Inflammatory macrophage treated with lipopolysaccharide for 1 hour (primary cell): ENCODE measurements around the gene MAGED1.

Experiments used
- DNase-seq, 2 donors: peaks; one replicate each; pipeline ENCODE4 v3.0.0-alpha.2; 2020 to 2022

The MAGED1 gene, protein sequence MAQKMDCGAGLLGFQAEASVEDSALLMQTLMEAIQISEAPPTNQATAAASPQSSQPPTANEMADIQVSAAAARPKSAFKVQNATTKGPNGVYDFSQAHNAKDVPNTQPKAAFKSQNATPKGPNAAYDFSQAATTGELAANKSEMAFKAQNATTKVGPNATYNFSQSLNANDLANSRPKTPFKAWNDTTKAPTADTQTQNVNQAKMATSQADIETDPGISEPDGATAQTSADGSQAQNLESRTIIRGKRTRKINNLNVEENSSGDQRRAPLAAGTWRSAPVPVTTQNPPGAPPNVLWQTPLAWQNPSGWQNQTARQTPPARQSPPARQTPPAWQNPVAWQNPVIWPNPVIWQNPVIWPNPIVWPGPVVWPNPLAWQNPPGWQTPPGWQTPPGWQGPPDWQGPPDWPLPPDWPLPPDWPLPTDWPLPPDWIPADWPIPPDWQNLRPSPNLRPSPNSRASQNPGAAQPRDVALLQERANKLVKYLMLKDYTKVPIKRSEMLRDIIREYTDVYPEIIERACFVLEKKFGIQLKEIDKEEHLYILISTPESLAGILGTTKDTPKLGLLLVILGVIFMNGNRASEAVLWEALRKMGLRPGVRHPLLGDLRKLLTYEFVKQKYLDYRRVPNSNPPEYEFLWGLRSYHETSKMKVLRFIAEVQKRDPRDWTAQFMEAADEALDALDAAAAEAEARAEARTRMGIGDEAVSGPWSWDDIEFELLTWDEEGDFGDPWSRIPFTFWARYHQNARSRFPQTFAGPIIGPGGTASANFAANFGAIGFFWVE

DNA sequence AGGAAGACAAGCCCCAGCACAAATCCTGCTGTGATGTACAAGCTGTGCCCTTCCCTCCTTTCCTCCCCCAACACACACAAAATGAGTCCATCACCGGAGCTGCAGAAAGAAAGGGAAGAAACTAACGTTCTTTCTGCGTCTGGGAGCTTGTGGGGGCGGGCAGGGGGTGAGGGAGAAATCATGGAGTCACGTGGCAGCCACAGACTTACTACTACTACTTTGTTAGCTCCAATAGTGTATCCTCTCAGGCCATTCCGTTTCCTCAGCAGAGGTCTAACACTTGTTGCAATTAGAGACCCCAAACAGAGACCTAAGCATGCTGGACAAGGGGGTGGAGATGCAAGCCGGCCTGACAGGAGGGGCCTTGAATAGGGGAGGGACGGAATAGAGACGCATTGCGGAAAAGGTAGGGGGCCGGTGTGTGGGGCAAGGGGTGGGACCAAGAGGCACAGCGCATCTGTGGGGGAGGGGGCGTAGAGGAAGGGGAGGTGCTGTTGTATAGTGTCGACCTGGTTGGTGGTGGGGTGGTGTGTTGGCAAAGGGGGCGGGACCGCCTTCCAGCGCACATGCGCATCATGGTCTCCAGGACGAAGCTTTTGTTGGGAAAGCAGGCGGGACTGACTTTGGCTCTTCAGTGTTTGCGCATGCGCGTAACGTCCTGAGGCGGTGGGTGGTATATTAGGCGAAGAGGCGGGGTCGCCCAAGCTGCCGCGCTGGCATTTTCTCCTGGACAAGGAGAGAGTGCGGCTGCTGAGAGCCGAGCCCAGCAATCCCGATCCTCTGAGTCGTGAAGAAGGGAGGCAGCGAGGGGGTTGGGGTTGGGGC, at the start of gene MAGED1:
Gene MAGED1, plus strand, starts transcription at position 703 of the 825 bp plus-strand sequence. CDS start 682 bp downstream, outside the sequence.
- peak; percentile 58 to 65 for DNase-seq

DNA sequence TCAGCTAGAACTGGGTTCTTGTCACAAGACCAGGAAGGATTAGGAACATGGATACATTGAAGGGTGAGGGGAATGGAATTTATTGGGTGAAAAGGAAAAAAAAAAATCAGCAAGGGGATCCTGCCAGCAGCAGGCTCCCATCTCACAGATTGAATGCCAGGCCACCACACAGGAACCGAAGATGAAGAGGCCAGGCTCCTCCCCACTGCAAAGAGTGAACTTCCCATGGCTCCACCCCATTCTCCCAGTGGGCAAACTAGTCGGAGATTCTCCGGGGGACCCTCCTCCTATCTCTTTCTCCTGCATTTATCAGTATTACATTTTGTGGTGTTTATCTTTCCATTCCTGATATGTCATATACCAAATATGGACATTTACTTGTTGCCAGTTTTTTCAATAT, 46.0 kb upstream of the MAGED1 start:
- no peak for DNase-seq

DNA sequence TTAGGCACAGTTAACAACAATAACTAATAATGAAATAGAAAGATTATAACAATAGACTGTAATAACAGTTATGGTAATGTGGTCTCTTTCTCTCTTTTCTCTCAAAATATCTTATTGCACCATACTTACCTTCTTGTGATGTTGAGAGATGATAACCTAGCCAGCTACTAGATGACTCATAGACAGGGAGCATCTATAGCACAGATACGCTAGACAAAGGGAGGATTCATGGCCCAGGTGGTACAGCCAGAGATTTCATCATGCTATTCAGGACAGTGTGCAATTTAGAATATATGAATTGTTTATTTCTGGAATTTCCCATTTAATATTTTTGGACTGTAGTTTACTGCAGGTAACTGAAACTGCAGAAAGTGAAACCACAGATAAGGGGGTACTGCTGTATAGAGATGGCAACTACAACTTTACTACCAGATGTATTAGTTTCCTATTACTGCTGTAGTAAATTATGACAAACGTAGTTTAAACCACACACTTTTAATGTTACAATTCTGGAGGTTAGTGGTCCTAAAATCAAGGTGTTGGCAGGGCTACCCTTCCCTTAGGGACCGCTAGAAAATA, 41.8 kb upstream of the MAGED1 start:
- no peak for DNase-seq

- no peak for DNase-seq
These were observed 41.3 kb upstream of the MAGED1 start for GRCh38 chrX:51852096-51852495.

- no peak for DNase-seq
These were observed 40.8 kb upstream of the MAGED1 start for GRCh38 chrX:51852621-51853020.

DNA sequence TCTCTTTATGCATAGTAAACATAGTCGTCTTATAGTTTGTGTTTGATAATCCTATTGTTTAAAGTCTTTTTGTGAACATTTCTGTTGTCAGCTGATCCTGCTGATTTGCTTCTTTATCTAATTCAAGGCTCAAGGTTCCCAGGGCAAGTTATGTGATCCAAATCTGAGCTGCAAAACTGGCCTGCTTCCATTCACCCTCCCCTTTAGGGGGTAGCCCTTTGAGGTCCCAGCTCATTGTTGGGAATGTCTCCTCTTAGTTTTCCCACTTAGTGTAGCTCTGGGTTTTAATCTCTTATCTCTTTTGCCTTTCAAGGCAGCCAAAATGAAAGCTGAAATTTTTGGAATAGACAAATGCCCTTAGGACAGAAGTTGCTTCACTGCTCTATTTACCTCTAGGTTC, 40.2 kb upstream of the MAGED1 start:
- no peak for DNase-seq

DNA sequence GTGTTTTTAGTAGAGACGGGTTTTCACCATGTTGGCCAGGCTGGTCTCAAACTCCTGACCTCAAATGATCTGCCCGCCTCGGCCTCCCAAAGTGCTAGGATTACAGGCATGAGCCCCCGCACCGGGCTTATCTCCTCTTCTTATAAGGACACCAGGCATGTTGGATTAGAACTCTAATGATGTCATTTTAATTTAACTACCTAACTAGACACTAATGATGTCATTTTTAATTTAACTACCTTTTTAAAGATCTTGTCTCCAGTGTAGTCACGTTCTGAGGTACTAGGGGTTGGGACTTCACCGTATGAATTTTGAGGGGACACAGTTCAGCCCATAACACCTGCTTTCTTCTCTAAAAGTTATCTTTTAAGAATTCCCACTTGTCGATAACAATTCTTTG, 37.7 kb upstream of the MAGED1 start:
- DNase-seq, result no peak

DNA sequence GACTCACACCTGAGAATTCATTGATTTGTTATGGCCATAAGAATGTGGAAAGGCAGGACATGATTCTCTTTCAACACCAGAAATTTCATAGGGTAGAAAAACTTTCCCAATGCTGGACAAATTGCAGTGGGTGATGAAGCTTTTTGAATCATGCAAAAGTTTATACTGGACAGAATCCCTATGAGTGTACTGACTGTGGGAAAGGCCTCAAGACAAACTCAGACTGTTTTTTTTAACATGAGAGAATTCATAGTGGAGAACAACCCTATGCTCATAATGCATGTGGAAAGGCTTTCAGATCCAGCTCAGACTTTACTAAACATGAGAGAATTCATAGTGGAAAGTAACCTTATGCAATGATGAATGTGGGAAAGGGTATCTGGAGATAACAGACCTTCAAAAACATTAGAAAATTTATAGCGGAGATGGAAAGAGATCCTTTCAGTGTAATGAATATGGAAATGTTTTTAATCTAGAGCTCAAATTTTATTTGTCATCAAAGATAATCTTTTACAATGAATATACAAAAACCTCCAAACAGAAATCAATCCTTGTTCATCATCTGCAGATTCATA, 36.2 kb upstream of the MAGED1 start:
- no peak for DNase-seq

DNA sequence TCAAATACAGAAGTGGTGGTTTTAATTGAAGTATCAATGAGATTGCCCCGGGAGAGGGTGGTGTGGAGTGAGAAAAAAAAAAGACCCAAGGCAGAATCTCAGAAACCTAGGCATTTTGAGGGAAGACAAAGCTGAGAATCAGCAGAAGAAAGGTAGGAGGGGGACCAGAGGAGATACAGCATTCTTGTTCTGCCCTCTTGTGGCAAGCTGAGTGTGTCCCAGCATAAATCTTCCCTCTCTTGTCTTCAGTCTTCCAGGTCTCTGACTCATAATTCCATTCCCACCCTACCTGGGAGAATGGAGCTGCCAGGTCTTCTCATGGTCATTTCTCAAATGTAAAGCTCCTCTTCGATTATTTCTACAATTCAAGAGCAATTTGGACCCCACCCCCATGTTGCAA, 32.7 kb upstream of the MAGED1 start:
- DNase-seq, result peak in 1 of 2 donors; percentile 1

- no peak for DNase-seq
These were observed 30.5 kb upstream of the MAGED1 start for GRCh38 chrX:51862920-51863319.

- DNase-seq, result no peak
These were observed 27.2 kb upstream of the MAGED1 start for GRCh38 chrX:51866210-51866609.

- DNase-seq, result no peak
These were observed 25.8 kb upstream of the MAGED1 start for GRCh38 chrX:51867626-51868025.

DNA sequence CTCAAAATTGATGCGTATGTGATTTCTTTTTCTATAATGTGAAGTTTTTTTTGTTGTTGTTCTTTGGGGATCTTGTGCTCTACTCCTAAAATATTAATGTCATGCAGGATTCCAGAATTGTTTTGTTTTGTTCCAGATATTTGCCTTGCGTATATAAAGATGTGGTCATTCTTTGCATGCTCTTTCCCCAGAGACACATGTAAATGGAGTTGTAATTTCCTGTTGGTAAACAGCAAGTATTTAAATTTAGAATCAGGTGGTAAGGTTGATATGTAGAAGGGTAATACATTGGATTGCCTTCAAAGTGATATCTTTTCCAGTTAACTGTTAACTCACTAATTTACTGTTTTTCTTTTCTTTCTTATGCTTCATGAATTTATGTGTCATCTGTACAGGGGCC, 23.1 kb upstream of the MAGED1 start:
- DNase-seq, result no peak

GRCh38 chrX:51874123-51874522, 19.3 kb upstream of the MAGED1 start:
- no peak for DNase-seq

- DNase-seq, result no peak
These were observed 17.0 kb upstream of the MAGED1 start for GRCh38 chrX:51876441-51876840.

DNA sequence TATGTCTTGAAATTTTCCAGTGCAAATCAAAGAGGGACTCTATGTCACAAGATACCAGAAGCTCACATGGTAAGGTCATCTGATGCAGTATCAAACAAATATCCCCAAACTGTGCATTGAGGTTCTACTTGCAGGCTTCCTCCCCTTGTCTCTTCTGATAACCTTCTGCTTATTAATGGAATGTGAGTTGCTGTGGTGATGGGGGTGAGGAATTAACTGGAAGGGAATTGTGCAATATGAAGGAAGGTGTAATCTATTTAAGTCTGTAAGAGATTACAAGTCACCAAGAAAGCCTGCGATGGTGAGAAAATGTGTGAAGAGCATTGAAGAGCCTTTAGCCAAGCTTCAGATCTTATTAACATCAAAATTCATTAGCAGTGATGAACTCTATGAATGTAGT, 15.4 kb upstream of the MAGED1 start:
- no peak for DNase-seq

DNA sequence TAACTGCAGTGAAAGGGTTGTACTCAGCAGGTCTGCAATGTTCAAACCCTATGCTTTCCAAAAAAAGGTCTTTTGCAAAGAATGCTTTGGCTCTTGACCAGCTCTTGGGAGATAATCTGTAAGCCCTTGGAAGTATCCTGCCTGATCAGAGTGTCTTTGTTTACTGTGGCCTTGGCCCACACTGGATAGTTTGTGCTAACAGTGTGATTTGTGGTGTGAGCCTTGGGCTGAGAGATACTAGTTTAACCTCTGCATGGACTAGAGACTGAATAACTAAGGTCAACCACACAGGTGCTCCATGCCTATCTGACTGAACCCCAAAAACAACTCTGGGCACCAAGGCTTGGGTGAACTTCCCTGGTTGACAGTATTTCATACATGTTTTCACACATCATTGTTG, 3.6 kb upstream of the MAGED1 start:
- DNase-seq, result no peak

- DNase-seq, result no peak
These were observed 2.2 kb upstream of the MAGED1 start for GRCh38 chrX:51891245-51891644.

- DNase-seq, result no peak
These were observed 1.4 kb upstream of the MAGED1 start for GRCh38 chrX:51891821-51892551.

DNA sequence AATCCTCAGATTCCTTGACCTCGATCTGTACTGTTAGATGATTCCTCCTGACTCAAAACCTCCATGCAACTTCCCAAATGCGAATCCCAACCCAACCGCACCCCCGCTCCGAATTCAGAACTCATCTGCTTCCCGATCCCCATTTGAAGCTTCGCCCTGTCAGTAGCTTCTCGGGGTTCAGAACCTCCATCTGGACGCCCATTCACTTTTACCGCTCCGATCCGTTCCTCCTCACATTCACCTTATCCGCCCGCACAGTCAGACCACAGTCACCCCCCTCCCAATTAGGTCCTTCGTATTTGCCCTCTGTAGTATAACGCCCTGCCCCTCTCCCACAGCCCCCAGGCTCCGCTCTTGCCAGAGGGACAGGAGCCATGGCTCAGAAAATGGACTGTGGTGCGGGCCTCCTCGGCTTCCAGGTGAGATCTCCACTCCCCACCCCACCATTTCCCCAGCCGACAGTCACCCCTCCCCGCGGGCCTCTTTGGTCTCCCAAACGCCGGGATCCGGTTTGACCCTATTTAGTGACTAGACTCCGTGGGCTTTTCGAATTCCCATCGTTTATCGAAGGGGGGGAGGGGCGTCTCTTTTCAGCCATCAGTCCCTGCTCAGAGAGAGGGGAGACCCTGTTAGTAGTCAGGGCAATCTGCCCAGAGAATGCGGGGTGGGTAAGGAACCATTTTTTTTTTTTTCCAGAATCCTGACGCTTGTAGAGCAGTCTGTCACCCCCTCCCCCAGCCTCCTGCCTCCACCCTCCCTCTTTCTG, 691 bp downstream of the MAGED1 start:
- DNase-seq, result no peak

DNA sequence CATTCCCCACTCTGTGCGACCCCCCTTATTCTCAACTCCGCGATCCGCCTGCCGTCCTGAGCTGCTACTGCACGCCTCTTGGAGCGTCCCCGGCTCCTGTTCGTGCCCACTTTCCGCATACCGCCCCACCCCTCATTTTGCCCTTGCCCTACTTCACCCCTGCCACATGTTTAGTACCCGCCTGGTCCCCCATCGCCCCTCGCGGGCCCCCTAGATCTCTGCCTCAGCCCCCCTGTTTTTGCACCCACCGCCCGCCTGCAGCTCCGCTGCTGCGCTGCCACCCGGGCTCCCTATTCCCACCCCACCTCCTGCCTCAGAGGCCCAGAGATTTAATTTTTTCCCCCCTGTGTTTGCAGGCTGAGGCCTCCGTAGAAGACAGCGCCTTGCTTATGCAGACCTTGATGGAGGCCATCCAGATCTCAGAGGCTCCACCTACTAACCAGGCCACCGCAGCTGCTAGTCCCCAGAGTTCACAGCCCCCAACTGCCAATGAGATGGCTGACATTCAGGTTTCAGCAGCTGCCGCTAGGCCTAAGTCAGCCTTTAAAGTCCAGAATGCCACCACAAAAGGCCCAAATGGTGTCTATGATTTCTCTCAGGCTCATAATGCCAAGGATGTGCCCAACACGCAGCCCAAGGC, 1.4 kb downstream of the MAGED1 start:
- no peak for DNase-seq
